WERI-Rb-1 (cell line): ENCODE results near the gene MAPKAP1.
A peak's percentile ranks its signal among the peaks of the same experiment; 100 is the strongest.

Source experiments
- DNase-seq: peaks from one replicate; pipeline ENCODE4 v3.0.0-alpha.2; 2020
- H3K27ac ChIP-seq: fragments of 250-450 bp; sonication (Bioruptor Pico); 2 replicates; pipeline ENCODE4 v1.5.1; 2020; ENCODE audit warnings: mild to moderate bottlenecking, moderate library complexity
- H3K27me3 ChIP-seq: fragments of 250-450 bp; sonication (Bioruptor Pico); 2 replicates; pipeline ENCODE4 v1.5.1; 2021; ENCODE audit warnings: mild to moderate bottlenecking, low read depth, moderate library complexity; ENCODE audit not compliant: insufficient read depth, severe bottlenecking
- H3K36me3 ChIP-seq: fragments of 250-450 bp; sonication (Bioruptor Pico); 2 replicates; pipeline ENCODE4 v1.5.1; 2020; ENCODE audit warnings: mild to moderate bottlenecking, moderate library complexity
- H3K4me3 ChIP-seq: 2 replicates; pipeline ENCODE4 v1.5.1; 2011; ENCODE audit warnings: low read depth, mild to moderate bottlenecking, control low read depth, low read length
- H3K9me3 ChIP-seq: fragments of 250-450 bp; sonication (Bioruptor Pico); 2 replicates; pipeline ENCODE4 v1.5.1; 2021; ENCODE audit warnings: mild to moderate bottlenecking, moderate library complexity; ENCODE audit not compliant: severe bottlenecking
- TF ChIP-seq, protein P1 (sequence below): IDR thresholded peaks from 2 replicates; pipeline ENCODE4 v1.5.1; 2011; ENCODE audit warnings: low read depth, mild to moderate bottlenecking, control low read depth, inconsistent platforms, low read length

MAPKAP1 gene

DNA sequence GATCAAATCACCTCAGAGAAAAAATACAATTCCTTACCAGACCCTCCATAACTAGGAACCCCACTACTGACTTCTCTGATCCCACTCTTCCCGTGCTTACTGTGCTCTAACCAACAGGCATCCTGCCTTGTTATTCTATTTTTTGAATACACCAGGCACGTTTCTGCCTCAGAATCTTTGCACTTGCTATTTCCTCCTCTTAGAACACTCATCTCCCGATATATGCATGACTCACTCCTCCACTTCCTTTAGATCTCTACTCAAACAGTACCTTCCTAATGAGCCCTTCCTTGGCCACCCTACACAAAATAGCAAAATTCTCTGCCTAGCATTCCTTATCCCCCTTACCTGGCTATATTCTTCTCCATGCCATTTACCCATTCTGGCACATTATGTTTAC is 43.9 kb downstream of the MAPKAP1 start:
- Histone ChIP-seq H3K9me3 (no peaks in the 10 kb centered on the region), H3K27ac (no peak overlapping the region), H3K4me3 (no peak overlapping the region), H3K36me3 (peaks cover 7% of the 10 kb centered on the region; the same call in 1 of the 2 replicates), H3K27me3 (no peaks in the 10 kb centered on the region)
- TF ChIP-seq, protein P1, sequence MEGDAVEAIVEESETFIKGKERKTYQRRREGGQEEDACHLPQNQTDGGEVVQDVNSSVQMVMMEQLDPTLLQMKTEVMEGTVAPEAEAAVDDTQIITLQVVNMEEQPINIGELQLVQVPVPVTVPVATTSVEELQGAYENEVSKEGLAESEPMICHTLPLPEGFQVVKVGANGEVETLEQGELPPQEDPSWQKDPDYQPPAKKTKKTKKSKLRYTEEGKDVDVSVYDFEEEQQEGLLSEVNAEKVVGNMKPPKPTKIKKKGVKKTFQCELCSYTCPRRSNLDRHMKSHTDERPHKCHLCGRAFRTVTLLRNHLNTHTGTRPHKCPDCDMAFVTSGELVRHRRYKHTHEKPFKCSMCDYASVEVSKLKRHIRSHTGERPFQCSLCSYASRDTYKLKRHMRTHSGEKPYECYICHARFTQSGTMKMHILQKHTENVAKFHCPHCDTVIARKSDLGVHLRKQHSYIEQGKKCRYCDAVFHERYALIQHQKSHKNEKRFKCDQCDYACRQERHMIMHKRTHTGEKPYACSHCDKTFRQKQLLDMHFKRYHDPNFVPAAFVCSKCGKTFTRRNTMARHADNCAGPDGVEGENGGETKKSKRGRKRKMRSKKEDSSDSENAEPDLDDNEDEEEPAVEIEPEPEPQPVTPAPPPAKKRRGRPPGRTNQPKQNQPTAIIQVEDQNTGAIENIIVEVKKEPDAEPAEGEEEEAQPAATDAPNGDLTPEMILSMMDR, result no peak
- no peak for DNase-seq

- TF ChIP-seq, protein P1, result no peak
- no peak overlapping the region for H3K4me3 ChIP-seq
- H3K27ac ChIP-seq, result no peak overlapping the region
- no peaks in the 10 kb centered on the region for H3K9me3 ChIP-seq
- no peak for DNase-seq
- H3K27me3 ChIP-seq, result no peaks in the 10 kb centered on the region
- peaks cover 5% of the 10 kb centered on the region; the same call in 1 of the 2 replicates for H3K36me3 ChIP-seq
Measured at GRCh38 chr9:125660557-125660956, 46.5 kb downstream of the MAPKAP1 start.

DNA sequence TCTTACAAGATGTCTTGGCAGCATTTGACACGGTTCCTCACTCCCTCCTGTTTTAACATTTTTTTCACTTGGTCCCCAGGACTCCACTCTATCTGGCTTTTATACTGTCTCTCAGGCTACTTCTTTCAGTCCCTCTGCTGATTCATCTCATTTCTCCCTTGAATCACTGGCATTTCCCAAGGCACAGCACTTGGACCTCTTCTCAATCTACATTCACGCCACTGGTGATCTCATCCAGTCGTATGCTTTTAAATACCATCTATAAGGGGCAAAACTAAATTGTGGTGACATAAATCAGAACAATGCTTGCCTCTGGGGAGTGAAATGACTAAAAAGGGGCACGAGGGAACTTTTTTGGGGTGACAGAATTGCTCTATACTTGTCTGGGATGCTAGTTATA is 47.1 kb downstream of the MAPKAP1 start:
- Histone ChIP-seq H3K9me3 (no peaks in the 10 kb centered on the region), H3K27ac (no peak overlapping the region), H3K4me3 (no peak overlapping the region), H3K36me3 (peaks cover 5% of the 10 kb centered on the region; the same call in 1 of the 2 replicates), H3K27me3 (no peaks in the 10 kb centered on the region)
- TF ChIP-seq, protein P1, result no peak
- no peak for DNase-seq

DNA sequence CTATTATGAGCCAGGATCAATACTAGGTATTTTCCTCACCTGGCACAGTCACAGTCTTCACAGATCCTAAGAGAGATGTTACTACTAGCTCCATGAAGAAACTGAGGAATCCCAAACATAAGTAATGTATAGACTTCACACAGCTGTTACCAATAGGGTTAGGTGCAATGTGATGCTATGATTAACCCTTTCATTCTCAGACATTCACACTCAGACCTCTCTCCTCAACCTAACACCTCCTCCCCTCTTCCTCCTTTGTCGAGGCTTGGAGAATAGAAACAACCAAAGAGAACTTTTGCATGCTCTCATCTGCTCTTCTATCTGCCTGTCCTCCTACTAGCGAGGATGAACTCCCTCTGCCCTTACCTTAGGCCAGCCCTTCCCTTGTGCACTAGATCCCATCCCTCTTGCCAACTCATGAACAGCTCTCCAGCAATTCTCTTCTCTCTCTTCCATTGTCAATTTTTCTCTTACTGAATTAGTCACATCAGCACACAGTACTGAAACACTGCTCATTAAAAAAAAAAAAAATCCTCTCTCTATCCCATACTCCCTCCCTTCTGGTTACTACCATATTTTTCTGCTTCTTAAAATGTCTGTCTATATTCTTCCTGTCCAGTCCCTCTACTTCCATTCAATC is 47.7 kb downstream of the MAPKAP1 start:
- TF ChIP-seq, protein P1, result no peak
- no peak overlapping the region for H3K4me3 ChIP-seq
- H3K9me3 ChIP-seq, result no peaks in the 10 kb centered on the region
- H3K27ac ChIP-seq, result peak overlapping the region; percentile 9; the same call in 1 of the 2 replicates
- H3K27me3 ChIP-seq, result no peaks in the 10 kb centered on the region
- DNase-seq, result no peak
- H3K36me3 ChIP-seq, result peaks cover 5% of the 10 kb centered on the region; the same call in 1 of the 2 replicates

GRCh38 chr9:125656560-125656959 is 50.4 kb downstream of the MAPKAP1 start:
- no peak overlapping the region for H3K4me3 ChIP-seq
- 0 out of 2 replicates have a peak, but pooled peaks cover 3% of the 10 kb centered on the region for H3K36me3 ChIP-seq
- TF ChIP-seq, protein P1, result no peak
- no peak overlapping the region for H3K27ac ChIP-seq
- no peak for DNase-seq
- no peaks in the 10 kb centered on the region for H3K9me3 ChIP-seq
- no peaks in the 10 kb centered on the region for H3K27me3 ChIP-seq
